Renal cortex interstitium (tissue), 11 donors: Measurements from ENCODE around the gene KIF21A. TPM values are rescaled to one million over a fixed set of nuclear protein-coding genes. Genes with fewer than 3 reads are reported as not detected.
A peak's percentile ranks its signal among the peaks of the same experiment; 100 is the strongest.

ENCODE experiments used
- DNase-seq, 11 donors: peaks; one replicate each; pipeline ENCODE4 v3.0.0-alpha.2; 2013; ENCODE audit warnings: low read depth in 9 of 11, low spot score in 4 of 11; ENCODE audit errors: extremely low read depth in 1 of 11
- polyA plus RNA-seq, 3 donors: library from polyadenylated mRNA; unstranded; fragments of 120-200 nt; gene quantifications; one replicate each; pipeline ENCODE4 v1.2.1, GENCODE V29; 2013; ENCODE audit not compliant: insufficient read length in 3 of 3

The KIF21A gene
- polyA plus RNA-seq, 3 donors: 36.0 to 44.3 (median 42.4) TPM

DNA sequence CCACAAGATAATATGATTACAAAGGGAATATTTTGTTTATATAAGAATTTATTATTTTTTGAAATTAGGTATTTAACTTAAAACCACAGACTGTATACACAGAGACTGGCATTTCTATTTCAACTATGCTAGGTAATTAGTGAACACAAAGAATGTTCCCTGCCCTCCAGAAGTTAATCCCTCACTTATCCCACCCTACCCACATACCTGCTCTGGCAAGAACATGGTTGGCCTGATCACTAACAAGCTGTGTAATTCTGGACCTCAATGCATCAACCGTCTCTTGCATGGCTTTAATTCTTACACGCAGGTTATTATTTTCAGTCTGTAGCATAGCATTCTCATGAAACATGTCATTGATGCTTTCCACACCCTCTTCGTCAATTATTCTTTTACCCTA is 85.9 kb downstream of the KIF21A start:
- peak in 4 of 11 donors; percentile 6 to 35 (median 9) for DNase-seq

DNA sequence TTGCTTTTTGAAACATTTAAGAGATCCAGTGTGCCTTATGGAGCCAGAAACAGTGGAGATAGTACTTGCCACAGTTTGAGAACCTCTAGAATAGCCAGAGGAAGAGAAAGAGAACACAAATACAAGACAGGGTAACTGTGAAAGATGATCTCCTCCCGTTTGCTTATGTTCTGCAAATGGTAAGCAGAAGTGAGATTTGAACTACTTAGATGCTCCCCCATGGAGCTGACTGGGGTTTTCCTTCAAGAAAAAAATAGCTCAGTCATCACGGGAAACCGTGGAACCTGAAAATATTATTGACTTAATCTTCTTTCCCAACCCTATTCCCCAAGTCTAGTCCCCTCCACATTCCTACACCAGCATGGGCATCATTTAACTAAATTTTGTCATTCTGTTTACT is 87.1 kb downstream of the KIF21A start:
- no peak for DNase-seq

DNA sequence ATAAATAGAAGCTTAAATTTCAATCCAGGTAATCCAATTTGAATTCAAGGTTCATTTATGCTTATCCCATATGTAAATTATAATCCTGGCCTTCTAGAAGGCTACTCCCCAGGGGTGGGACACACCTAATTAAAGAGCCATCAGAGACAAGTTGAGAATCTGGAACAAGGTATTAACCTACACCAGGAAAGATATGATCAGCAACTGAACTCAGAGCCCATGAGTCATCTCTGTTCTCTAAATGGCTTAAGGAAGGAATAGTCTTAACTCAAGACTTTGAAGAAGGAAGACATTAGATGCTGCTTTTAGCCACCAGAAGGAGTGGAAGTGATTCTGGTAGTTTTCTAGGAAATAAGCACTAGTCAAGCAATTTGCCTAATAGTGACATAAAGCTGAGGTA is 88.0 kb downstream of the KIF21A start:
- DNase-seq: no peak

DNA sequence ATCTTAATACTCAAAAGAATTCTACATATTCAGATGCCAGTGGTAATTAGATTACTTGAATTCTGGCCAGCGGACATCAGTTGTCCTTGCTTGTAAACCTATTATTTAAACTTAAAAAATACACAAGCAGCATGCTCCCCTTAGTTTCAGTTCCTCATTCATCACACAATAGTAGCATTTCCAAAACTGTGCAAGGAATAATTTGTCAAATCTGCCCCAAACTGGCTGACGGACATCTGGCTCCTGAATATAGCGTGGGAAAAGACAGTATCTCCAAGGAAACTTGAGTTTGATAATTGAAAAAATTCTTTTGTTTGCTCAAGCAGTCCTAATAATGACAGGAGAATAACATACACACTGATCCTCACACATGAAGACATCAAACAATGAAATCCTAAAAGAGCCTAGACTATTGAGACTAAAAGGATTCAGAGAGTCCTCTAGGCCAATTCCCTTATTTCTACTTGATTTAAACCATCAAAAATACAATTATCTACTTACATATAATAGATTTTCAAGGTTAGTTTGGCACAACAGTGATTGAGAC is 90.4 kb downstream of the KIF21A start:
- DNase-seq: no peak

DNA sequence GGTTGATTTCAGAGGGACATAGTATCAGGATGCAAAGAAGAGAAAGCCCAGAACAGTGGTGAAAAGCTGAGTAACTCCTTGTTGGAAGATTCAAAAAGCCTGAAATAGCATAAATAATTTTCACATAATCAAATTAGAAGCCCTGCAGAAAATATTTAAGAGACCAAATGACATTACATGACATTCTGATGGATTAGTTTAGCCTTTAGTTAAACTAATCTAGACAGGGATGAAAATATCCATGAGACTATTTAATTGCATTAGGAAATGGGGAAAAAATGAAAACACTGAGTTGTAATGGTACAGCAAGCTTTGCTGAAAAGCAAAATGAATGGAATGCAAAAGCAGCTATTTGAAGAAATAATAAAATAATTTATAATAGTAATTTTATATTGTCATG is 91.8 kb downstream of the KIF21A start:
- no peak for DNase-seq

DNA sequence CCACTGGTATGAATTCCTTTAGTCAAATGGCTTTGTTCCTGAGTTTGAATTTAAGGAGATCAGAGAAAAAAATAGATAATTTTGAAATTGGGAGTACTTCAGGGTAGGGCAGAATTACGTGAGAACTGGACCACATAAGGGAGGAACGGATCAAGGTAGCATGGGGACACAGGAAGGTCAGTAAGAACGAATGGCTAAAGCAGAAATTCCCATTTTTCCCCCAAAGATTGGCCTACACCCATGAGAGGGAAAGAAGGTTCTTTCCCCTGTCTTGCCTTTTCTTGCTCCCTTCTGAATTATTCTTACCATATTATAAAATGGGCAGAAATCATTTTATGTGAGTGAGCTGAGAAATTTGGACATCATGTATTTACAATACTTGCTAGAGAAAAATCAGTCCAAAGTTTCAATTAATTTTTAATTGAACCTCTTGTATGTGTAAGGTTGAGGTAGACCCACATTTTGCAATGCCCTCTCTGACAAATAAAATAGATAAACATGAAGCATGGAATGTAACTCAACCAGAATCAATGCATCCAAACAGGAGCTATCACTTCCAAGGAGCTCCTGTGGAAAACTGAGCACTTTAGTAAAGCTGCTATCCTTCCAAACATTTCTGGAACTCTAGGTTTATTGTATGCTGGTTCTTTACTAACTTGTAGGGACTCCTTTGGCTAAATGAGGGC is 93.8 kb downstream of the KIF21A start:
- no peak for DNase-seq

DNA sequence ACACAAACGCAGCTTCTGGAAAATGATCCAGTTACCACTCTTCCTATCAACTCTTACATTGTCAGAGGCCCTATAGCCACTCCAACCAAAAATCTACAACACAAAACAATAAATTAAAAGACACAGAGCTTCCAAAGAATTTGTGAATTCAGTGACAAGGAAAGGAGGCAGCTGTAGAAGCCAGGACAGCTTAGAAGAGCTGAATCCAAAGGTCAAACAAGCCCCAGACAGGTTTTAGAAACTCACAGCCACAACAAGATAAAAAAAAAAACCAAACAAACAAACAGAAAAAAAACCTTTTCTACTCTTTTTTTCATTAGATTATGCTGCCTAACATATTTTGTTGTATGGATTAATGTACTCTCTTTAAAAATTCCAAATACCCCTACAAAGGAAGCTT is 94.4 kb downstream of the KIF21A start:
- DNase-seq: no peak

DNA sequence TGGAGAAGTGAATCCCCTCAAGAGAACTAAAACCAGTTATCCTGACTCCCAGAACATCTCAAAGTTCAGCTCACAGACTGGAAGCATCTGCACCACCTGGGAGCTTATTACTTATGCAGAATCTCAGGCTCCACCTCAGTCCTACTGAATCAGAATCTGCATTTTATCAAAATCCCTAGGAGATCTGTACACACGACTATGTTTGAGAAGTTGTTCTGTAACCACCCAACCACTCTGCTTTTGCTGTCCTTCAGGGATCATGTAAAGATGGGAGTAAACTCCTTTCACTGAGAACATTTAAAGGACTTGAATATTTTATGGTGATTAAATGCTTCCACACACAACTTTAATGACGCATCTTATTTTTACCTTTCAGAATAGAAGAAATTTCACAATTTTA is 98.0 kb downstream of the KIF21A start:
- no peak for DNase-seq

DNA sequence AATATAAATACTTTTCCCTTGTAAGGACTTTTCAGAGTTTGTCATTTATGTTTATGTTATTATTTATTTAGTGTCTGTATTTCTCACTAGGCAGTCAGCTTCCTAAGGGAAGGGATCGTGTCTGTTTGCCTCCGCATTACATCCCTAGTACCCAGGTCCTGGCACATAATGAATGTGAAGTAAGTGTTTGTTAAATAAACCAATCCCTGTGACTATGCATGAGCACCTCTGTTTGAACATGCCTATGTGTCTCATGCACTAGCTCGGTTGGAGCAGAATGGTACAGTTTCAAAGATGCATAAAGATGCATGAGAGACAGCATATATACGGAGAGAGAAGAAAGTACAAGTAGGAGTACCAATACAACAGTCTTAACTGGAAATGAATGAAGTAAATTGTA is 99.3 kb downstream of the KIF21A start:
- no peak for DNase-seq

DNA sequence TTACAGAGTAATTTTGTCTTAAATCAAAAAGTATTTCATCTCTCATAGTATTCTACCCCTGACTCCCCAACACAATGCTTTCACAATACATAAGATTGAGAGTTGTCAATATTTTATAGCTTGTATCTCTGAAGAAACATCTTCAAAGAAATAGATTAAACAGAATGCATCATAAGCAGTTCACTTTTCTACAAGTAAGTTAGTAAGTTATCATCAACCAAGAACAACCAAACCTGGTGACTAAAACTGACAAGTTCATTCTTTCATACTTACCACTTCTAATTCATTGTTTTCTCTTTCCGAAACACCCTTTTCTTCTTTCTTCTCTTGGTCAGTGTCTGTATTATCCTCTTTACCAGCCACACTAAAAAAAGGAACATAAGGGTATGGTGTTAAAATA is 101.2 kb downstream of the KIF21A start:
- no peak for DNase-seq

DNA sequence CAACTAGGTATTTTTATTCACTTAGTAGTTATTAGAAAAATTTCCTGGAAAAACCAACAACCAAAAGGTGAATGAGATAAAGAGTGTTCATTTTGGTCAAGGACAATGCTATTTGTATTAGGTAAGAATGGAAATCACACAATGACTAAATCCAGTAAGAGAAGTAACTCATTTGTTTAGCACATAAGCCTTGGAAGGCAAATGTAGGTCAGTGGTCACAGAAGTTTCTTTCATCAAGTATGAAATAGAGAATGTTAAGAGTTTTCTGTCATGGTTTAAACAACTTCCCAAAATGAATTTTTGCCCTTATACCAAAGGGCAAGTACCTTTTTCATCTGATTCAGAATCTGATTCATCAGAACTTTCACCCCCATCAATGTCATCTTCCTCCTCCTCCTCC is 101.7 kb downstream of the KIF21A start:
- DNase-seq: no peak

DNA sequence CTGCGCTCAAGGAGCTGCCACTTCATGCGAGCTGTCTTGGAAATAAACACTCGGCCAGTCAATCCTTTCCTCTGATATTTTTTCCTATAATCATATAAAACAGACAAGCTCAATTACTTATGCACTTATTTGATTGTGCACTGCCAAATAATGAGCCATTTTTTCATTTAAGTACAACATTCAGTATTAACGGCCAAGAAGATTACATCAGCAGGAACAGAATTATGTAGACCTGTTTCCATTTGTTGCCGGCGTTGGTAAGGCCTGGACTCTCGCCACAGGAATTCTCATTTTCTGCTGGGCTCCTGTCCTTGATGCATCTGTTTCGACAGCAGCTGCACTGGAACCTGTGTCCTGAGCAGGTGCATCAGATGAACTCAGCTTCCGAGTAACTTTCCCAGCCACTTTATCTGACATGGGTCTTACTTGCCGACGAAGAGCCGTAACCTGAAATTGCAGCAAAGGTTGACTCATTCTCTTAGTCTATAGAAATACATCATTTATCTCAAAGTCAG is 110.2 kb downstream of the KIF21A start:
- DNase-seq: no peak

DNA sequence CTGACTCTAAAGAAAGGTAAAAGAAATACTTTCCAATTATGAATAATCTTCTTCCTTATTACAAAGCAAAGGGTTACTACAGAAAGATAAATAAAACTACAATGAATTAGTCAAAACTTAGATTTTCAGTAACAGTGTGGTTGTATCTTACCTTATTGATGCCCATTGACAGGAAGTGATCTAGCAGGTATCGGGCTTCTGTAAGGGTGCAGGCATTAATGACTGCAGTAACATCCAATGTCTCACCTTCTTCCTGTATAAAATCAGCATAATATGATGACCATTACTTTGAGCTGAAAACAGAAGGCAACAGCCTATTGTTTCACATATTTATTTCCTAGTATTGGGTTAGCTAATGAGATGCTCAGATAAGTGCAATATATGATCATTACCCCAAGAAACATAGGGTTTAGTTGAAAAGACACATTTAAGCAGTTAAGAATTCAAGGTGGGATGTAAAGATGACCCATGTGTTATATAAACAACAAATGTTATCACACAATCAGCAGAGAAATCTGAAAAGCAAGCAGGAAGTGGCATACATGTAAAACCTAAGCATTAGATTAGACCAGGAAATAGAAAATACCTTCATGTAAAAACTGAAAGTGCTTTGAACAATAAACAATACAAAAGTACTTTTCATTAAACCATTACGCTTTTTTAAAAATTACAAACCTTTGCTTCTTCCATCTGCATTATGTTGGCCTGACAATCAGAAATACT is 111.2 kb downstream of the KIF21A start:
- no peak for DNase-seq

DNA sequence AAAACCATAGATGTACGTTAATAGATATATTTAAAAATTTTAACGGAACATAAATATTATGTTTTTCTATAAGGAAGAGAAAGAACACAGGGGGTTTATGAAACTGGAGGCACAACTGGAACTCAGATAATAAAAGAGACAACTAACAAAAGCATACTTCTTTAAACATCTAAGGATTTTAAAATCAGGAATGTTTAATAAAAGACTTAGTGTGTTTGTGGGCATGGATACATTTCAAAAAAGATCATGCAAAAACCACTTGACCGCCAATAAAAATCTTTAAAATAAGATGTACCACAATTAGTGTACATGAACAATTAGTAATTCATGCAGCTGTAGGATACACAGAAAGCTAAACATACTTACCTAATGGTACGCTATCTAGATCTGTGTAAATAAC is 113.0 kb downstream of the KIF21A start:
- no peak for DNase-seq

DNA sequence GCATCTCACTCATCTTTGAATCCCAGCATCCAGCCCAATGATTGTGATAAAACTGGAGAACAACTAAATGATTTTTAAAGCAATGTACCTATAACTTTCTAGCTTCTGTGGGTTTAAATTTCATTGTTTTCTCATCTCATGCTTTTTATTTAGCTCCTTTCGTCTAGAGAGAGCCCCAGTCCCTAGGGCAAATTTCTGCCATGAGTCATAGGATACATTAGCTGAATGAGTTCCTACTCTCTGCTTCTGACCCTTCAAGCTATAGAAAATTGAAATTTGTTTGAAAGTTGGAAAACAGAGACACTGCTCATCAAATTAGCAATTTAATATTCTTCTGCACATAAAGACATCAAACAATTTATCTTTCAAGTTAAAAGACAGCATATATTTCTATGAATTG is 113.9 kb downstream of the KIF21A start:
- DNase-seq: no peak

DNA sequence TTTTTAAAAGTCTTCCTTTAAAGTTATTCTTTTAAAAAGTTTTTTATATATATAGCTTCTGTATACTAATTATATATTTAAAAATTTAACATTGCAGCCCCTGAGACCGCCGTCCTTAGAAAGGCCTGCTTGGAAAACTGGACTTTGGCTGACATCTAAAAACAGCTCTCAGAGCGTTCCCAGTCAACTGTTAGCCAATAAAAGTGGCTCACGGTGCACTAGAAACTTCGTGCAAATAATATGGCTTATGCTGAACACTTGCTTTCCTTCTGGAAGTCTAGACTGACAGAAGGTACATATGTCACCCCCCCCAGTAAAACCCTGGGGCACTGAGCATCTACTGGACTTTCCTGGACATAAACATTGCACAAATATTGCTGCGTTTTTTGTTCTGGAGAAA is 115.0 kb downstream of the KIF21A start:
- DNase-seq: no peak

DNA sequence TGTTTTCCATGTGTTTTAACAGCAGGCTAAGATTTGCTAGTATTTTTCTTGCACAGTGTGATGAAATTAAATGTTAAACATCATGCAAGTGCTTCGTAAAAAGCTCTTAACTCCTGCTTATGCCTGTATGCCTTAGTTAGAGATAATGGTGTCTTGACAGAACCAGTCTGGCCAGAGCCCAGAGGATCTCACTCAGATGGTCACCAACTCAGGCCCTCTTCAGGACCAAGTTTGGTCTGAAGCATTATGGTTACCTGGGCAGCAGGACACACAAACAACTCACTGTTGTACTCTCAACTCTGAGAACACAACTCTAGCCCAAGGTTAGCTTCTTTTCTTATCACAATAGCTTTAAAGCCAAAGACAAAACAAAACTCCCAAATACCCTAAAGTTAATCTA is 115.4 kb downstream of the KIF21A start:
- DNase-seq: no peak

DNA sequence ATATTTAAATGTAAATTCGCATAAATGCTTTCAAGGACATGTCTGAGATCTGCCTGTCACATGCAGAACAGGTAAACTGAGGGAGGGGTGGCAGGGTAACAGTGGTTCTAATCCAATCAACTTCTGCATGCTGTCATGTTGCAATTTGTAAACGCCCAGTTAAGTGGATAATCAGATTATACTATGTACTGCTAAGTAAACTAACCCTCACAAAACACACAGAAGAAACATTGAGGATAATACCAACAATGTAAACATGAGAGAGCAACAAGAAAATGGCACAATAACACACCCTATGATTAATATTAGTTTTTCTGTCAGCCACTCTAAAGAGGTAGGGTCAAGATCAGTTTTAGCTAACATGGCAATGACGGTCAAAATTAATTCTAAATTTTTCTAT is 123.7 kb downstream of the KIF21A start:
- DNase-seq: no peak

DNA sequence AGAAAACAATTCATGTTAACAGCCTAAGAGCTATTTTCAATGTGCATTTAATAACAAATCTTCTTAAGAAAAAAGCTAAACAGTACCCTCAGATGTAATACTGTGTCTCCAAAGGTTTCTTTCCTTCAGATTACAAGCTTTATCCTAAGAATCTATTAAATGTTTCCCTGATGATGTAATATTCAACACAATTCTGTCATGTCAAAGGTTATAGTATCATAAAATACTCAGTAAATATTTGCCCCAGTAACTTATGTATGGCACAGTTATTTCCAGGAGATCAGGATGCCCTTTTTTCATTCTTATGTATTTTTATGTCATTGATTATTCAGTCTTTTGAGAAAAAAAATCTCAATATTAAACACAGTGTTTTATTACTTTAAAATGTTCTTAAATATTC is 128.4 kb downstream of the KIF21A start:
- DNase-seq: no peak

DNA sequence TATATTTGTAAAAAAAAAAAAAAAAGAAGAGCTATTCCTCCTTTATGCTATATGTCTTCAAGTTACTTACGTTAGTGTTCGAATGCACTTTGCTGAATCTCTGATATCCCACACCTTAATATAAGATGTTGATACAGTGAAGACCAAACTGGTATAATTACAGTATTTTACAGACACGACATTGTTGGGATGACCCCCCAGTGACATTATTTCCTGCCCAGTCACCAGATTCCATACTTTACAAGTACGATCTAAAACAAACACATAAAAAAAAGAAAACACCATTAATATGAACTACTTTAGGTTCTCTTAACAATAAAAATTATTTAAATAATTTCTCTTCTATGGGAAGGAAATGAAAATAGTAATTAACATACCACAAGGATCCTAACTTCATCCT is 133.4 kb downstream of the KIF21A start:
- DNase-seq: no peak

DNA sequence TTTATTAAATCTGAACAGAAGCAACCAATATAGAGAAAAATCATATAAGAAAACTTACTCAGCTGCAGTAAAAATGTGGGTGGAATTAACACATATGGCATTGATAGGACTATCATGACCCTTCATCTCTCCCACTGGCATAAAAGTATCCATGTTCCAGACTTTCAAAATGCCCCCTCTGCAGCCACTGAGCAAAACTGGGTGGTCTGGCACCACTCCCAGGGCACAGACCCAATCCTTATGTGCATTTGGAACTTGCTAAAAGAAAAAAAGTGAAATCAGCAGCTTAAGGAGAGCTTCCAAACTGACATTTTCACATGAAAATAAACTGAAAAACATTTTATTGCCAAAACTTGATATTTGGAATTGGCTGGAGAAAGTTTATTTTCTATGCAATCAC is 141.5 kb downstream of the KIF21A start:
- DNase-seq: no peak
